ENCODE measurements around the gene TEX29. TPM values are rescaled to one million over a fixed set of nuclear protein-coding genes. Genes with fewer than 3 reads are reported as not detected.

TEX29 gene
- total and polyA plus RNA-seq, 3 donors from 2014 or later, result 10.4 to 48.9 (median 15.8) TPM

DNA sequence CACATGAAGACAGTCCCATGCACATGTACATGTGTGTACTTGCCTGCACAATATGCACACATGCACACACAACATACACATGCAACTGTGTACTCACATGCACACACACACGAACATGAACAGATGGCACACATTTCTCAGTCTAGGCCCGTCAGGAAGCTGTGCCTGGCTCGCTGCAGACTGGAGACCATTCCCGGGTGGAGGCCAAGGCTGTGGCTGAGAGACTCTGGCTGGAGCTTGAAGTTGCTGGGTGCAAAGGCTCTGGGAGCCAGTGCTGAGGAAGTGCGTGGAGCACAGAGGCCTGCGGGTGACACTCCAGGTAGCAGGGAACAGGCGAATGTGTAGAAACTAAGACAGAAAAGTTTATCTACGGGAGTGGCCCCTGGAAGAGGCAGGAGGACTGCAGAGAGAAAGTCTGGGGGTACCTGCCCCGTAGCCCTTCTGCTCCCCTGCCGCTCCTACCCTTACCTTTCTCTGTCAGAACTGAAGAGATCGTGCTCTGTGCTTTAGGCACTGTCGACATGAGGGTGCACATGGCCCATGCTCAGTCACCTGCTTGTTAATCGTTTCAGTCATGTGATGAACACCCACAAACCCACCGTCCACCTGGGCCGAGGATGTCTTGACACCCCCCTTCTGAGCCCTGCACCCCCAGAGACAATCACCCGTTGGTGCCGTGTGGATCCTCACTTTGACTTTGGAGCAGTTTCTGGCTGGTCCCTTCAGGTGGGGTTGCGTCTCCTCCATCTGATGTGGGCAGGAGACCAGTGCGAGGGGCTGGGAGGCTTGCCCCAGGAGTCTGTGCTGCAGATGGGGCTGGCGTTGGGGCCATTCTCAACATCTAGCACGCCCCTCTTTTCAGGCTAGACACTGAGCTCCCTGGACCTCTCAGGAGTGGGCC is 69.4 kb downstream of the TEX29 start:
- no peaks in the 10 kb centered on the region for H3K27me3 ChIP-seq
- 77 to 82% methylated on average over 19 to 21 of the region's 21 CpGs for WGBS, 2 donors
- H3K4me1 ChIP-seq, result no peaks in the 10 kb centered on the region
- H3K27ac ChIP-seq, result no peak overlapping the region
- H3K36me3 ChIP-seq (ENCODE audit: low read depth, missing control alignments), result no peaks in the 10 kb centered on the region
- H3K9me3 ChIP-seq, result no peaks in the 10 kb centered on the region
- no peak overlapping the region for H3K4me3 ChIP-seq
- intact Hi-C loops (cut with DNase I; ENCODE audit: low total_unique reads), result no loop called here
- DNase-seq, result no peak
- TF ChIP-seq, protein P1, sequence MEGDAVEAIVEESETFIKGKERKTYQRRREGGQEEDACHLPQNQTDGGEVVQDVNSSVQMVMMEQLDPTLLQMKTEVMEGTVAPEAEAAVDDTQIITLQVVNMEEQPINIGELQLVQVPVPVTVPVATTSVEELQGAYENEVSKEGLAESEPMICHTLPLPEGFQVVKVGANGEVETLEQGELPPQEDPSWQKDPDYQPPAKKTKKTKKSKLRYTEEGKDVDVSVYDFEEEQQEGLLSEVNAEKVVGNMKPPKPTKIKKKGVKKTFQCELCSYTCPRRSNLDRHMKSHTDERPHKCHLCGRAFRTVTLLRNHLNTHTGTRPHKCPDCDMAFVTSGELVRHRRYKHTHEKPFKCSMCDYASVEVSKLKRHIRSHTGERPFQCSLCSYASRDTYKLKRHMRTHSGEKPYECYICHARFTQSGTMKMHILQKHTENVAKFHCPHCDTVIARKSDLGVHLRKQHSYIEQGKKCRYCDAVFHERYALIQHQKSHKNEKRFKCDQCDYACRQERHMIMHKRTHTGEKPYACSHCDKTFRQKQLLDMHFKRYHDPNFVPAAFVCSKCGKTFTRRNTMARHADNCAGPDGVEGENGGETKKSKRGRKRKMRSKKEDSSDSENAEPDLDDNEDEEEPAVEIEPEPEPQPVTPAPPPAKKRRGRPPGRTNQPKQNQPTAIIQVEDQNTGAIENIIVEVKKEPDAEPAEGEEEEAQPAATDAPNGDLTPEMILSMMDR (IDR thresholded peaks at IDR 0.05), result no peak
- no peak for TF ChIP-seq POLR2A (IDR thresholded peaks at IDR 0.05)

GRCh38 chr13:111390522-111391270 is 70.3 kb downstream of the TEX29 start:
- intact Hi-C loops (cut with DNase I; ENCODE audit: low total_unique reads), result no loop called here
- 83 to 88% methylated on average over 13 to 18 of the region's 18 CpGs for WGBS, 2 donors
- peak; percentile 6 for DNase-seq

GRCh38 chr13:111392486-111392885 is 72.0 kb downstream of the TEX29 start:
- Histone ChIP-seq H3K27ac (no peak overlapping the region), H3K4me1 (no peaks in the 10 kb centered on the region), H3K9me3 (no peaks in the 10 kb centered on the region), H3K36me3 (ENCODE audit: low read depth, missing control alignments) (no peaks in the 10 kb centered on the region), H3K27me3 (no peaks in the 10 kb centered on the region), H3K4me3 (no peak overlapping the region)
- TF ChIP-seq, protein P1 (IDR thresholded peaks at IDR 0.05), result no peak
- TF ChIP-seq POLR2A (IDR thresholded peaks at IDR 0.05), result no peak
- 87 to 88% methylated on average over 9 of the region's 9 CpGs for WGBS, 2 donors
- intact Hi-C loops (cut with DNase I; ENCODE audit: low total_unique reads), result no loop called here
- no peak for DNase-seq

More at GRCh38 chr13:111390522-111391270, 70.3 kb downstream of the TEX29 start:
- no peaks in the 10 kb centered on the region for H3K4me1 ChIP-seq
- no peak overlapping the region for H3K4me3 ChIP-seq
- H3K27ac ChIP-seq, result no peak overlapping the region
- TF ChIP-seq, protein P1 (IDR thresholded peaks at IDR 0.05), result no peak
- TF ChIP-seq POLR2A (IDR thresholded peaks at IDR 0.05), result no peak
- H3K9me3 ChIP-seq, result no peaks in the 10 kb centered on the region
- H3K36me3 ChIP-seq (ENCODE audit: low read depth, missing control alignments), result no peaks in the 10 kb centered on the region
- H3K27me3 ChIP-seq, result no peaks in the 10 kb centered on the region

GRCh38 chr13:111393221-111393790 is 72.9 kb downstream of the TEX29 start:
- 73 to 74% methylated on average over 7 to 8 of the region's 8 CpGs for WGBS, 2 donors
- no peak for DNase-seq

More at GRCh38 chr13:111393221-111393790, 72.9 kb downstream of the TEX29 start:
- intact Hi-C loops (cut with DNase I; ENCODE audit: low total_unique reads), result no loop called here
- Histone ChIP-seq H3K9me3 (no peaks in the 10 kb centered on the region), H3K27me3 (no peaks in the 10 kb centered on the region), H3K27ac (no peak overlapping the region), H3K36me3 (ENCODE audit: low read depth, missing control alignments) (no peaks in the 10 kb centered on the region), H3K4me1 (no peaks in the 10 kb centered on the region), H3K4me3 (no peak overlapping the region)
- TF ChIP-seq, protein P1 (IDR thresholded peaks at IDR 0.05), result no peak
- TF ChIP-seq POLR2A (IDR thresholded peaks at IDR 0.05), result no peak

Other genes with a start within 250 kb of the TEX29 start
- gene ARHGEF7, start 205.3 kb upstream of the TEX29 start, total RNA-seq, result 100 to 1,000 TPM; 118 to 136 TPM
- 73.6 TPM for gene ARHGEF7, start 205.3 kb upstream of the TEX29 start, polyA plus RNA-seq (ENCODE audit: insufficient read depth, low read depth, low replicate concordance)

Data from testis (tissue), 3 donors.